Tibial nerve (tissue), 4 donors: ENCODE results near the gene COX19. TPM values are rescaled to one million over a fixed set of nuclear protein-coding genes. Genes with fewer than 3 reads are reported as not detected.
"Not testable (repeated sequence)": the region's sequence is repeated elsewhere in the genome, so short reads cannot be mapped to it uniquely, and the experiment has no call there.

Source experiments
- DNase-seq, 2 donors: peaks; one replicate each; pipeline ENCODE4 v3.0.0-alpha.2; 2019; ENCODE audit warnings: low spot score in 2 of 2
- H3K27ac ChIP-seq, 4 donors: fragments of 200-600 bp; sonication (generic) in 3 of 4; one replicate each; pipeline ENCODE4 v1.5.1; 2017 to 2019; ENCODE audit warnings: mild to moderate bottlenecking in 1 of 4
- H3K27me3 ChIP-seq, 2 donors: fragments of 200-600 bp; sonication (generic) in 1 of 2; one replicate each; pipeline versions ENCODE4 v1.5.1 to v1.6.0; 2017 to 2019
- H3K36me3 ChIP-seq, 3 donors: fragments of 200-600 bp; sonication (generic); one replicate each; pipeline ENCODE4 v1.5.1; 2018 to 2019
- H3K4me1 ChIP-seq, 4 donors: fragments of 200-600 bp; sonication (generic) in 3 of 4; one replicate each; pipeline ENCODE4 v1.5.1; 2017 to 2019
- H3K4me3 ChIP-seq, 4 donors: fragments of 200-600 bp; sonication (generic) in 3 of 4; one replicate each; pipeline ENCODE4 v1.5.1; 2017 to 2019; ENCODE audit warnings: mild to moderate bottlenecking in 1 of 4, moderate library complexity in 1 of 4
- H3K9me3 ChIP-seq, 4 donors: fragments of 200-600 bp; sonication (generic) in 3 of 4; one replicate each; pipeline ENCODE4 v1.5.1; 2017 to 2019
- CTCF ChIP-seq, 5 experiments: fragments of 200-600 bp in 3 of 5; fragments of 450-650 bp in 2 of 5; sonication (generic) in 3 of 5; IDR thresholded peaks; one replicate each; pipeline ENCODE4 v1.5.1; 2016 to 2019; ENCODE audit warnings: antibody characterized with exemption in 5 of 5, mild to moderate bottlenecking in 3 of 5, moderate library complexity in 2 of 5
- EP300 ChIP-seq, 2 donors: sonication (generic); formaldehyde crosslinking; IDR thresholded peaks; one replicate each; pipeline ENCODE4 v1.6.1; 2017; ENCODE audit warnings: antibody characterized with exemption in 2 of 2, mild to moderate bottlenecking in 1 of 2
- POLR2A ChIP-seq, 2 donors: fragments of 450-650 bp; IDR thresholded peaks; one replicate each; pipeline ENCODE4 v1.6.1; 2017; ENCODE audit warnings: antibody characterized with exemption in 2 of 2, mild to moderate bottlenecking in 2 of 2, moderate library complexity in 2 of 2
- WGBS, 2 donors: methylation state at CpG; one replicate each; pipeline ENCODE4 v1.1.5; 2018; 5-methylcytosine and 5-hydroxymethylcytosine counted together
- total RNA-seq, 4 donors: library from RNA; depleted of rRNA; stranded (reverse); fragments of >200 nt; gene quantifications; one replicate each; pipeline ENCODE4 v1.1.0, GENCODE V29; 2016

The COX19 gene
- total RNA-seq, 4 donors from 2014 or later, result 10.8 to 21.3 (median 11.2) TPM

GRCh38 chr7:926061-927030 is 49.0 kb downstream of the COX19 start:
- TF ChIP-seq CTCF (IDR thresholded peaks at IDR 0.05) (no peak), EP300 (IDR thresholded peaks at IDR 0.05) (peak in 1 of 2 donors; percentile 77), POLR2A (IDR thresholded peaks at IDR 0.05) (peak in 1 of 2 donors; percentile 28)
- no peaks in the 10 kb centered on the region for H3K9me3 ChIP-seq
- peaks cover 0 to 85% (median 49%) of the 10 kb centered on the region in 4 donors for H3K4me1 ChIP-seq
- H3K27ac ChIP-seq, result peak overlapping the region; percentile 74 to 95 (median 89)
- peak overlapping the region in 1 of 4 donors; percentile 3 for H3K4me3 ChIP-seq
- peak in 1 of 2 donors; percentile 47 for DNase-seq
- H3K36me3 ChIP-seq, result no peaks in the 10 kb centered on the region
- peaks cover 0 to 6% of the 10 kb centered on the region in 2 donors for H3K27me3 ChIP-seq
- 36 to 43% methylated on average over 24 to 25 of the region's 47 CpGs for WGBS, 2 donors

GRCh38 chr7:925601-926000 is 49.7 kb downstream of the COX19 start:
- peak overlapping the region; percentile 74 to 95 (median 89) for H3K27ac ChIP-seq
- no peaks in the 10 kb centered on the region for H3K9me3 ChIP-seq
- 37 to 41% methylated on average over 12 to 15 of the region's 18 CpGs for WGBS, 2 donors
- no peak overlapping the region for H3K4me3 ChIP-seq
- H3K27me3 ChIP-seq, result peaks cover 0 to 6% of the 10 kb centered on the region in 2 donors
- H3K36me3 ChIP-seq, result no peaks in the 10 kb centered on the region
- TF ChIP-seq POLR2A (IDR thresholded peaks at IDR 0.05), result no peak
- TF ChIP-seq CTCF (IDR thresholded peaks at IDR 0.05), result no peak
- peak in 1 of 2 donors; percentile 77 for TF ChIP-seq EP300 (IDR thresholded peaks at IDR 0.05)
- peaks cover 0 to 77% (median 49%) of the 10 kb centered on the region in 4 donors for H3K4me1 ChIP-seq
- peak in 1 of 2 donors; percentile 22 for DNase-seq

GRCh38 chr7:924541-925231 is 50.7 kb downstream of the COX19 start:
- H3K4me1 ChIP-seq, result peaks cover 0 to 77% (median 47%) of the 10 kb centered on the region in 4 donors
- peak overlapping the region; percentile 74 to 95 (median 89) for H3K27ac ChIP-seq

DNA sequence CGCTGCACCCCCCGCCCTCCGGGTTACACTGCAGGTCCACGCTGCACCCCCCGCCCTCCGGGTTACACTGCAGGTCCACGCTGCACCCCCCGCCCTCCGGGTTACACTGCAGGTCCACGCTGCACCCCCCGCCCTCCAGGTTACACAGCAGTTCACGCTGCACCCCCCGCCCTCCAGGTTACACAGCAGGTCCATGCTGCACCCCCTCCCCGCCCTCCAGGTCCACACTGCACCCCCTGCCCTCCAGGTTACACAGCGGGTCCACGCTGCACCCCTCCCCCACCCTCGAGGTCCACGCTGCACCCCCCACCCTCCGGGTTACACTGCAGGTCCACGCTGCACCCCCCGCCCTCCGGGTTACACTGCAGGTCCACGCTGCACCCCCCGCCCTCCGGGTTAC is 51.3 kb downstream of the COX19 start:
- not testable (repeated sequence) for H3K9me3 ChIP-seq, H3K27me3 ChIP-seq, H3K4me3 ChIP-seq, H3K36me3 ChIP-seq
- 80 to 84% methylated on average over 3 to 9 of the region's 25 CpGs for WGBS, 2 donors
- peak in 1 of 2 donors; percentile 9 for DNase-seq
- peak overlapping the region in 2 of 4 donors; percentile 87 to 95 for H3K27ac ChIP-seq
- peaks cover 0 to 75% (median 45%) of the 10 kb centered on the region in 4 donors for H3K4me1 ChIP-seq

More at GRCh38 chr7:924541-925231, 50.7 kb downstream of the COX19 start:
- Histone ChIP-seq H3K27me3 (peaks cover 0 to 6% of the 10 kb centered on the region in 2 donors), H3K9me3 (no peaks in the 10 kb centered on the region), H3K4me3 (no peak overlapping the region), H3K36me3 (no peaks in the 10 kb centered on the region)
- 45 to 50% methylated on average over 18 to 23 of the region's 24 CpGs for WGBS, 2 donors
- TF ChIP-seq EP300 (IDR thresholded peaks at IDR 0.05) (no peak), POLR2A (IDR thresholded peaks at IDR 0.05) (no peak), CTCF (IDR thresholded peaks at IDR 0.05) (no peak)
- peak in 1 of 2 donors; percentile 15 for DNase-seq
